GM19467 (cell line): ENCODE results near the gene ADGRD1.
"Not testable (repeated sequence)": the region's sequence is repeated elsewhere in the genome, so short reads cannot be mapped to it uniquely, and the experiment has no call there.

Source experiments
- ATAC-seq: cut with Tn5 transposase; IDR thresholded peaks from one replicate; pipeline ENCODE4 v1.9.1; 2021; ENCODE audit warnings: mild to moderate bottlenecking, moderate library complexity; ENCODE audit not compliant: unreplicated experiment

Gene ADGRD1

GRCh38 chr12:130953771-130954543 lies at the start of gene ADGRD1:
ADGRD1 (plus strand) TSS chr12:130953907; CDS start chr12:130954466, 559 bp downstream.
- ATAC-seq: no peak

DNA sequence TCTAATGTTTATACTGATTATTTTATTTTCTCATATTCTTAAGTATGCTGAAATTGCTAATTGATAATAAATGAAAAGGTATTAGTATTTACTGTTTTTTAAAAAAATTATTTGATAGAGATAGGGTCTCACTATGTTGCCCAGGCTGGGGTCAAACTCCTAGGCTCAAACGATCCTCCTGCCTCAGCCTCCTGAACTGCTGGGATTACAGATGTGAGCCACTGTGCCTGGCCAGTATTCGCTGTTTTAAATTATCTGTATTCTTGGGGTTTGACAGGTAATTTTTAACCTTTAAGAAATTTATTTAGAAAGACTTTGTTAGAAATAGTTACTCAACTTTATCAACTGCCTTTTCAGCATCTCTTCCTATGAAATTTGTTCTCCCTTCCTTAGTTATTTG lies 49.6 kb upstream of the ADGRD1 start:
- ATAC-seq: no peak

DNA sequence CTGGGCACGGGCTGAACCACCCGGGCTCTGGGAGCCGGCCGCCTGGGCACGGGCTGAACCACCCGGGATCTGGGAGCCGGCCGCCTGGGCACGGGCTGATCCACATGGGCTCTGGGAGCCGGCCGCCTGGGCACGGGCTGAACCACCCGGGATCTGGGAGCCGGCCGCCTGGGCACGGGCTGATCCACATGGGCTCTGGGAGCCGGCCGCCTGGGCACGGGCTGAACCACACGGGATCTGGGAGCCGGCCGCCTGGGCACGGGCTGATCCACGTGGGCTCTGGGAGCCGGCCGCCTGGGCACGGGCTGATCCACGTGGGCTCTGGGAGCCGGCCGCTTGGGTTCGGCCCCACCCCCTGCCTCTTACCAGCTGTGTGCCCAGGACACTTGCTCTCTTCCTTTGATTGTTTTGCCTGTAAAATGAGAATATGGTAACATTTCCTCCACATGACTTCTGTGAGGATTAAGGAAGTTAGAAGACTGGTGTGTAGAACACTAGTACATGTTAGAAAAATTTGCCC lies 48.7 kb upstream of the ADGRD1 start:
- ATAC-seq: not testable (repeated sequence)

DNA sequence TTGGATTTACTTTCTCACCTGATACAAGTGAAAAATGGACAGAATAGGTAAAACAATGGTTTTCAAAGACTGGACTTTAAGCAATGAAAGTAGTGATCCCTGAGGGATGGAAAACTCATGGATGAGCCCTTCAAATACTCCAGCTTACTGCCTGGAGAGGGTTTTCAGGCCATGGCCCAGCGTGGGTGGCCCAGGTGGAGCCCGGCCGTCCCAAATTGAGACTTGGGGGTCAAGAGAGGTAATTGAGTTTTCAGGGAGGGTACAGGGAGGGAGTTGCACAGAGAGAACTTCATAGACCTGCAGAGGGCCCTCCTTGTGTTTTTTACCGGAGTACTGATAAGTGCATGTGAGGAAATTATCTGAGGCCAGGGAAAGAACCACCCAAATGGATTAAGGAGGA lies 44.6 kb upstream of the ADGRD1 start:
- no peak for ATAC-seq

- no peak for ATAC-seq
Measured at GRCh38 chr12:130911193-130911592, 42.5 kb upstream of the ADGRD1 start.

GRCh38 chr12:130911933-130912332 lies 41.8 kb upstream of the ADGRD1 start:
- no peak for ATAC-seq

- ATAC-seq: no peak
Measured at GRCh38 chr12:130916241-130916911, 37.3 kb upstream of the ADGRD1 start.

GRCh38 chr12:130917607-130918006 lies 36.1 kb upstream of the ADGRD1 start:
- no peak for ATAC-seq

DNA sequence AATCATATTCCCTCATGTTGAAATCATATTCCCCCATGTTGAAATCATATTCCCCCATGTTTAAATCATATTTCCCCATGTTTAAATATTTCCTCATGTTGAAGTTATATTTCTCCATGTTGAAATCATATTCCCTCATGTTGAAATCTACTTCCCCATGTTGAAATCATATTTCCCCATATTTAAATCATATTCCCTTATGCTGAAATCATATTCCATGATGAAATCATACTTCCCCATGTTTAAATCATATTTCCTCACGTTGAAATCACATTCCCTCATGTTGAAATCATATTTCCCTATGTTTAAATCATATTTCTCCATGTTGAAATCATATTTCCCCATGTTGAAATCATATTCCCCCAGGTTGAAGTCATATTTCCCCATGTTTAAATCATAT lies 34.6 kb upstream of the ADGRD1 start:
- ATAC-seq: no peak

GRCh38 chr12:130920119-130920703 lies 33.5 kb upstream of the ADGRD1 start:
- ATAC-seq: no peak

DNA sequence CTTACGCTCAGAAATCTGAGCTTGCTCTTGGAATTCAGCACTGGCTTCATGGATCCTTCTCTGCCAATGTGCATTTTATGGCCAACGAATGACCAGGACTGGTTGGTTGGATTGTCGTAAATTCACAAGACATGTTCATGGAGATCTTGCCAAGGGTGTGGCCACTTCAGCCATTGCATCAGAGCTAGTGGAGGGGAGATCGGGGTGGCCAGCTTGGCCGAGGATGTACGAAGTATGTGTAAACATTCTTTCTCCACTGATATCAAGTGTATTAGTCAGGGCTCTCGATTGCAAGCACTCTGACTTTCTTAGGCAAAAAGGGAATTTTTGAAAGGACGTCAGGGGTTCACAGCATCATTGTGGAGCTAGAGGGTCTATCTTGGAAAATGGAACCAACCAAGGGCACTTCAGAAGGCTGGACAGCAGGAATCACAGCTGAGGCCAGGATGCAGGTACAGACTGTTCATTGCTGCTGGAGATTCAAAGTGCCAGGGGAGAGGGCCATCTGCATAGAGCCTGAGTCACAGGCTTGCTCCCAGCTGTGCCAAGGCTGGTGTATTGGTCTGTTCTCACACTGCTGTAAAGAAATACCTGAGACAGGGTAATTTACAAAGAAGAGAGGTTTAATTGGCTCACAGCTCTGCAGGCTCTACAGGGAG lies 32.9 kb upstream of the ADGRD1 start:
- no peak for ATAC-seq

GRCh38 chr12:130922511-130922953 lies 31.2 kb upstream of the ADGRD1 start:
- ATAC-seq: no peak

DNA sequence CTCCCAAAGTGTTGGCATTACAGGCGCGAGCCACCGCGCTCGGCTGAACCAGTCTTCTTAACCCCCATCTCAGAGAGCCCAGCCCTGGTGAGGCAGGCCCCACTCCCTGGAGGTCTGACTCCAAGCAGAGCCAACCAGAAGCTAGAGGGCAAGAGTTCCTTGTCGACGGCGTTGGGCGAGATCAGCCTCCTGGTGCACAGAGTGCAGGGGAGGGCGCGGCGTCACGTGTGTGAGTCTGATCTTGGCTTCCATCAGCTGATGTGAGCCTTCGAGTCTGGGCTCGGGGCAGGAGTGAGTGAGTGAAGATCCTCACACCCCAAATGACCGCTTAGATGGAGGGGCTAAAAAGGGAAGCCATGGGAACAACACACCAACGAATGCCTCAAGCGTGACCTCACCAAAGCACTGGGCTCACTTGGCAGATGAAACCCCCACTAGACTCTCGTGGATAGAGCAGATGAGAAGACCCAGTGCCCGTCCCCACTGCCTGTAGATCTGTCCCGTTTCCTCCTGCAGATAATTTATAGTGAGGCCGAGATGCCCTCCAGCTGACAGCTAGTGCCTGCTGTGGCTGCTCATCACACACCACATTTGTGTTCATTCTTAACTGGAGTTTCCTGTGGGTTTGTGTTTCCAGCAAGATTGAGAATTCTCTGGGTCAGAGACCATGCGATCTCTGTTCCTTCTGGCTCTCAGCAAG lies 28.6 kb upstream of the ADGRD1 start:
- no peak for ATAC-seq

DNA sequence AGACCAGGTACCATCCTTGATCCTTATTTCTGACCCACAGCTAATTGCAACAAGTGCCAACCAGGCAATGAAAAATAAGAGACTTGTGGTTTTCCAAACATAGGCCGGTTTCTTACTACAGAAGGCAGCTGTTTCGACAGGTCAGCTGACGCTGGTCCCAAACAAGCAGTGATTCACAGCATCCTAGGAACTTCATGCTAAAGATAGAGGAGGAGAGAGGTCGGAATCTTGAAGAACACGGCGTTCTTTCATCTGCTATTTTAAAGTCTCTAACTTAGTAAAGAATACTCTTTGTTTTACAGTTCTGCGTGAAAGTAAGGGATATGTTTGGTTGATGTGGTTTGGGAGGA lies 28.1 kb upstream of the ADGRD1 start:
- ATAC-seq: no peak

DNA sequence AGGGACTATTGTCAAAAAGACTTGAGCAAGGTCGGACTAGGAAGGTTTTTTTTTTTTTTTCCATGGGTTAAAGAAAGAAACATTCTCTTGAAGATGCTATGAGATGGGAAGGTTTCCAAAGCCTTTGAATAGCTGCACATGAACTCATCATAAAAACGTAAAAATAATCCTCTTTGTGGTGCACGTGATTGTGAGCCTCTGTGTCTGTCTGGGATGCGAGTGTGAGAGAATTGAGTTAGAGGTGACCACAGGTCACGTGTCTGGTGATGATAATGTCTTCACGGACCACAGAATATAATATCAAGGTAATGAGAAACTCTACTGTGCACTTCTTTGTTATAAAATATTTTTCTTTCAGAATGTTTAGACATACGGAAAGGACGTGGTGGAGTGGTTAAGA lies 24.3 kb upstream of the ADGRD1 start:
- ATAC-seq: no peak

- no peak for ATAC-seq
Measured at GRCh38 chr12:130932061-130932930, 21.4 kb upstream of the ADGRD1 start.

DNA sequence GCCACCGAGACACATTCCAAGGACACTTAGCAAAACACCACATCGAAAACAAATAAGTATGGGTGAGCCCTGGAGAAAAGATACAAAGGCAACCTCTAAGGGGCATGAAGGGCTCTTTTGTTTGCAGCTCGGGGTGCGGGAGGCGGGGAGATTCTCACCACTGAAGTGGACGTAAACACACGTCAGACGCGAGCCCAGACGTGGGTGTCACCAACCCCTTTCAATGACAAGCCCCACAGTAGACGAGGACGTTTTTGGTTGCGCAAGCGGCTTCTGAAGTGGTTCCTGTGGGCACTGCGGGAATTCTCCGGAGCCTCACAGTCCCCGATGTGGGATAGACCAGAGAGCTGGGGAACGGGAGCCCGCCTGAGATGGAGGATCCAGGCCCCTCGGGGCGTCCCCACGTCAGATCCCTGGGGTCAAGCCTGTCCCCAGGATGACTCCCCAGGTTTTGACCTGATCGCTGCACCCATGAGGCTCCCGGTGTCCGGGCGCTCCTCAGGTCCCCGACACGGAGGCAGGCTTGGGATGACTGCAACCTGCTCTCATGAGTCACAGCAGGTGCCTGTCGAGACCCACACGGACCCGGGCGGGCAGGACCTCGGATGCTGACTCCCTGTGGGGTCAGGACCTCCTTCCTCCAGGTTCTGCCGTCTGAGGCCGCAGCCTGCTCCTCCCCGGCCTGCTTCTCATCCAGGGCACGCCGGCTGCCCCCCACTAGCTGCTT lies 20.3 kb upstream of the ADGRD1 start:
- no peak for ATAC-seq

GRCh38 chr12:130934753-130935152 lies 19.0 kb upstream of the ADGRD1 start:
- ATAC-seq: no peak

DNA sequence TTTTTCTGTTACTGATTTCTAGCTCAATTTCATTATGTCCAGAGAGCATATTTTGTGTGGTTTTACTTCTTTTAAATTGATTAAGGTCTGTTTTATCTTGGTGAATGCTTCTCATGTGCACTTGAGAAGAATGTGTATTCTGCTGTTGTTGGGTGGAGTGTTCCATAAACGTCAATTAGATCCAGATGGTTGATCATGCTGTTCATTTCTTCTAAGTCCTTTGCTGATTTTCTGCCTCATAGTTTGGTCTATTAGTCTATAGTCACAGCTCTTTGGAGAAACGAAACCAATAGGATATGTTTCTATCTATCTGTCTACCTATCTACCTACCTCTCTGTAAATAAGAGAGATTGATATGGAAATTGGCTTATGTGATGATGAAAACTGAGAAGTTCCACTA lies 17.1 kb upstream of the ADGRD1 start:
- ATAC-seq: no peak
